Endodermal cell (in vitro differentiated cells): Measurements from ENCODE around the gene NXT1. TPM values are rescaled to one million over a fixed set of nuclear protein-coding genes. Genes with fewer than 3 reads are reported as not detected.

Source experiments
- DNase-seq: peaks from one replicate; pipeline ENCODE4 v3.0.0-alpha.2; 2017
- H3K27ac ChIP-seq: 2 replicates; pipeline ENCODE4 v1.5.1; 2013; ENCODE audit warnings: mild to moderate bottlenecking, low read depth, low read length, moderate library complexity
- H3K27me3 ChIP-seq: 2 replicates; pipeline ENCODE4 v1.6.1; 2013; ENCODE audit warnings: mild to moderate bottlenecking, low read length, moderate library complexity; ENCODE audit not compliant: insufficient read depth, control insufficient read depth, poor library complexity, severe bottlenecking
- H3K36me3 ChIP-seq: 2 replicates; pipeline ENCODE4 v1.7.0; 2013; ENCODE audit warnings: mild to moderate bottlenecking, low read length, moderate library complexity; ENCODE audit not compliant: control insufficient read depth, insufficient read depth
- H3K4me1 ChIP-seq: one replicate; pipeline ENCODE4 v1.7.0; 2013; ENCODE audit warnings: low read length; ENCODE audit not compliant: control insufficient read depth, insufficient read depth
- H3K4me3 ChIP-seq: 2 replicates; pipeline ENCODE4 v1.5.1; 2013; ENCODE audit warnings: mild to moderate bottlenecking, low read length, moderate library complexity
- H3K9ac ChIP-seq: 2 replicates; pipeline ENCODE4 v1.6.1; 2013; ENCODE audit warnings: mild to moderate bottlenecking, low read length, moderate library complexity; ENCODE audit not compliant: poor library complexity, severe bottlenecking; ENCODE audit errors: extremely low read depth
- H3K9me3 ChIP-seq: 2 replicates; pipeline ENCODE4 v1.6.1; 2013; ENCODE audit warnings: mild to moderate bottlenecking, low read length, moderate library complexity; ENCODE audit not compliant: control insufficient read depth
- H3K27ac Mint-ChIP-seq: 2 replicates; pipeline ENCODE4 v1.8.0; 2020; ENCODE audit warnings: mixed read lengths
- H3K27me3 Mint-ChIP-seq: 2 replicates; pipeline ENCODE4 v1.8.0; 2021; ENCODE audit warnings: mild to moderate bottlenecking, mixed read lengths; ENCODE audit not compliant: insufficient read depth
- H3K36me3 Mint-ChIP-seq: 2 replicates; pipeline ENCODE4 v1.8.0; 2020; ENCODE audit warnings: low read depth, mixed read lengths
- H3K4me1 Mint-ChIP-seq: 2 replicates; pipeline ENCODE4 v1.8.0; 2020; ENCODE audit warnings: mixed read lengths
- H3K4me3 Mint-ChIP-seq: 2 replicates; pipeline ENCODE4 v1.8.0; 2020; ENCODE audit warnings: mild to moderate bottlenecking, moderate library complexity, mixed read lengths
- H3K9me3 Mint-ChIP-seq: 2 replicates; pipeline ENCODE4 v1.8.0; 2020; ENCODE audit warnings: mild to moderate bottlenecking, mixed read lengths
- WGBS, 2 experiments: methylation state at CpG; one replicate each; pipeline versions ENCODE4 v1.1.5 to v1.1.7; 2013; ENCODE audit warnings: missing lambda C conversion rate in 2 of 2, mixed read lengths in 1 of 2; ENCODE audit not compliant: insufficient coverage in 1 of 2, insufficient read length in 1 of 2; 5-methylcytosine and 5-hydroxymethylcytosine counted together
- total RNA-seq, 2 donors: library from RNA; stranded (reverse); fragmentation: NEBNext Ultra II Directional in 1 of 2; extraction: Animal tissue kit (Norgen Biotek cat#: 25700) in 1 of 2; gene quantifications; 2 replicates in 1 of 2; 3 replicates in 1 of 2; pipeline ENCODE4 v1.2.1, GENCODE V29; 2021
- TF ChIP-seq, protein P1 (sequence below): fragments of 200-600 bp; sonication (generic); conservative IDR thresholded peaks from 2 replicates; pipeline ENCODE4 v1.5.0; 2021; ENCODE audit warnings: antibody characterized with exemption, mild to moderate bottlenecking

The NXT1 gene
- total RNA-seq, 2 donors from 2014 or later = 16.8 to 19.5 TPM

DNA sequence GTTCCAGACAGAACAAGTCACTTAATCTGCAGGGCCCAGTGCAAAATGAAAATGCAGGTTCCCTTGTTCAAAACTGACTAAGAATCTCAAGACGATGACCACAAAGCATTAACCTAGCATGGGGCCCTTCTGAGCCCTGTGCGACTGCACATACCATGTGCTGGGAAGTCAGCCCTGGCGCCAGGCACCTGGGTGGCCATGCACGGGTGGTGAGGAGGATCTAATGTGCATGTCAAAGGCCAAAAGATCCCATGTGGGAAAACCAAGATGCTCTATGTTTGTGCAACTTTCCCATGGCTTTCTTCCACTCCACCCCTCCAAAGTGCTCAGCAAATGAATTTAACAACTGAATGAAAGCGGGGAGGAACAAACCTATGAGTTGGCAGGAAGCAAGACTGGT, 33.5 kb upstream of the NXT1 start:
- peaks cover 9% of the 10 kb centered on the region for H3K27me3 Mint-ChIP-seq
- H3K4me3 Mint-ChIP-seq = no peak overlapping the region
- 91 to 94% methylated on average over 5 of the region's 5 CpGs for WGBS, 2 experiments
- TF ChIP-seq, protein P1, sequence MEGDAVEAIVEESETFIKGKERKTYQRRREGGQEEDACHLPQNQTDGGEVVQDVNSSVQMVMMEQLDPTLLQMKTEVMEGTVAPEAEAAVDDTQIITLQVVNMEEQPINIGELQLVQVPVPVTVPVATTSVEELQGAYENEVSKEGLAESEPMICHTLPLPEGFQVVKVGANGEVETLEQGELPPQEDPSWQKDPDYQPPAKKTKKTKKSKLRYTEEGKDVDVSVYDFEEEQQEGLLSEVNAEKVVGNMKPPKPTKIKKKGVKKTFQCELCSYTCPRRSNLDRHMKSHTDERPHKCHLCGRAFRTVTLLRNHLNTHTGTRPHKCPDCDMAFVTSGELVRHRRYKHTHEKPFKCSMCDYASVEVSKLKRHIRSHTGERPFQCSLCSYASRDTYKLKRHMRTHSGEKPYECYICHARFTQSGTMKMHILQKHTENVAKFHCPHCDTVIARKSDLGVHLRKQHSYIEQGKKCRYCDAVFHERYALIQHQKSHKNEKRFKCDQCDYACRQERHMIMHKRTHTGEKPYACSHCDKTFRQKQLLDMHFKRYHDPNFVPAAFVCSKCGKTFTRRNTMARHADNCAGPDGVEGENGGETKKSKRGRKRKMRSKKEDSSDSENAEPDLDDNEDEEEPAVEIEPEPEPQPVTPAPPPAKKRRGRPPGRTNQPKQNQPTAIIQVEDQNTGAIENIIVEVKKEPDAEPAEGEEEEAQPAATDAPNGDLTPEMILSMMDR = no peak
- no peaks in the 10 kb centered on the region for H3K36me3 ChIP-seq
- DNase-seq = no peak
- no peaks in the 10 kb centered on the region for H3K36me3 Mint-ChIP-seq
- H3K27ac Mint-ChIP-seq = no peak overlapping the region
- H3K27ac ChIP-seq = no peak overlapping the region
- no peaks in the 10 kb centered on the region for H3K4me1 ChIP-seq
- peaks cover 17% of the 10 kb centered on the region for H3K9me3 Mint-ChIP-seq
- no peak overlapping the region for H3K9ac ChIP-seq
- H3K4me1 Mint-ChIP-seq = no peaks in the 10 kb centered on the region
- no peaks in the 10 kb centered on the region for H3K27me3 ChIP-seq
- peaks cover 14% of the 10 kb centered on the region for H3K9me3 ChIP-seq
- no peak overlapping the region for H3K4me3 ChIP-seq

DNA sequence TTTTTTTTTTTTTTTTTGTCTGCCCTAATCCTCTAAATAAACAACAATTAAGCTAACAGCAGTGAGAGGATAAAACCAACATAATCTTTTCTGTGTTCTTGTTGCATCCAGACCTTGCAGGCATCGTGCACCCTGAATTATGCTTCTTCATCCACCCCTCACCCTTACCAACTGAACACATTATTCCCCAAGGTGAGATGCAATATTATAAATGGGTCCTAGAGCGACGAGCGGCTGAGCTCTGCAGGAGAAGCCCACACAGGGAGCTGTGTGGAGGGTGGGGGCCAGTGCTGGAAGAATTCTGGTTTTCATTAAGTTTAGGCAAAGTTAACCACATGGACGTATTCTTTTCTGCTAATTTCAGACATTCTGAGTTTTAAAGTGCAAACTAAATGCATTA, 32.2 kb upstream of the NXT1 start:
- Histone ChIP-seq H3K27ac (no peak overlapping the region), H3K4me1 (no peaks in the 10 kb centered on the region), H3K9me3 (peaks cover 14% of the 10 kb centered on the region), H3K9ac (no peak overlapping the region), H3K27me3 (no peaks in the 10 kb centered on the region), H3K4me3 (no peak overlapping the region), H3K36me3 (no peaks in the 10 kb centered on the region)
- H3K36me3 Mint-ChIP-seq = no peaks in the 10 kb centered on the region
- no peak overlapping the region for H3K27ac Mint-ChIP-seq
- H3K27me3 Mint-ChIP-seq = peaks cover 9% of the 10 kb centered on the region
- peaks cover 17% of the 10 kb centered on the region for H3K9me3 Mint-ChIP-seq
- DNase-seq = no peak
- H3K4me1 Mint-ChIP-seq = no peaks in the 10 kb centered on the region
- TF ChIP-seq, protein P1 = no peak
- no peak overlapping the region for H3K4me3 Mint-ChIP-seq
- 88 to 92% methylated on average over 3 to 5 of the region's 5 CpGs for WGBS, 2 experiments

DNA sequence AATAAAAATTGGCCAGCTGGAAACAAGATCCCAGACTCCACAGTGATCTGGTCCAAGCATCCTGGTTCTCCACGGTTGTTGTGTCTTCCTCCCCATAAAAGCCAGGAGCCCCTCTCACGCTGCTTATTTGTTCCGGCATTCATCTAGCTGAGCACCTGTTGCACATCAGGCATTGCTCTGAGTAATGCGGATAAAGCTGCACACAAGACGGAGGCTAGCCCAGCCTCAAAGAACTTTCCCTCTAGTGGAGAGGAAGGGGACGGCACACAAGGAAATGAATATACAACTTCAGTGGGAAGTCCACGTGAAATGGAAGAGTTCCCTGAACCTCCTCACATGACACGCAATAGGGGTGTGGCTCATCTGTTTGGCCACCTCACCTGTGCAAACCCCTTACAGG, 30.3 kb upstream of the NXT1 start:
- no peak overlapping the region for H3K27ac ChIP-seq
- H3K36me3 ChIP-seq = no peaks in the 10 kb centered on the region
- peaks cover 14% of the 10 kb centered on the region for H3K9me3 ChIP-seq
- 80 to 91% methylated on average over 5 to 8 of the region's 8 CpGs for WGBS, 2 experiments
- TF ChIP-seq, protein P1 = peak; percentile 69
- H3K4me1 ChIP-seq = no peaks in the 10 kb centered on the region
- DNase-seq = no peak
- Mint-ChIP-seq H3K4me1 (peaks cover 13% of the 10 kb centered on the region), H3K27me3 (peaks cover 11% of the 10 kb centered on the region), H3K9me3 (peaks cover 17% of the 10 kb centered on the region), H3K36me3 (no peaks in the 10 kb centered on the region), H3K4me3 (no peak overlapping the region), H3K27ac (no peak overlapping the region)
- no peaks in the 10 kb centered on the region for H3K27me3 ChIP-seq
- H3K9ac ChIP-seq = no peak overlapping the region
- no peak overlapping the region for H3K4me3 ChIP-seq
